Heart right ventricle (tissue), 16 donors: ENCODE data around the gene CPXM2. TPM values are rescaled to one million over a fixed set of nuclear protein-coding genes. Genes with fewer than 3 reads are reported as not detected.

Source experiments
- ATAC-seq, 8 donors: fragments of 200-7000 bp; cut with Tn5 transposase; one replicate each; pipeline ENCODE4 v1.9.1; 2020; ENCODE audit warnings: mild to moderate bottlenecking in 8 of 8, moderate library complexity in 8 of 8, moderate number of reproducible peaks in 1 of 8
- DNase-seq, 2 donors: peaks; one replicate each; pipeline ENCODE4 v3.0.0-alpha.2; 2020
- H3K27ac ChIP-seq, 10 donors: fragments of 200-600 bp; sonication (generic) in 2 of 10; one replicate each; pipeline versions ENCODE4 v1.5.0 to v1.8.0; 2020 to 2022; ENCODE audit warnings: mild to moderate bottlenecking in 3 of 10
- H3K27me3 ChIP-seq, 7 donors: fragments of 200-600 bp; one replicate each; pipeline ENCODE4 v1.8.0; 2021 to 2022; ENCODE audit warnings: mild to moderate bottlenecking in 2 of 7
- H3K36me3 ChIP-seq, 9 donors: fragments of 200-600 bp; sonication (generic) in 1 of 9; one replicate each; pipeline versions ENCODE4 v1.5.0 to v1.8.0; 2020 to 2022; ENCODE audit warnings: mild to moderate bottlenecking in 2 of 9
- H3K4me1 ChIP-seq, 9 donors: fragments of 200-600 bp; sonication (generic) in 1 of 9; one replicate each; pipeline versions ENCODE4 v1.5.0 to v1.8.0; 2020 to 2022; ENCODE audit warnings: mild to moderate bottlenecking in 4 of 9
- H3K4me3 ChIP-seq, 10 donors: fragments of 200-600 bp; sonication (generic) in 2 of 10; one replicate each; pipeline versions ENCODE4 v1.5.0 to v1.8.0; 2020 to 2022; ENCODE audit warnings: mild to moderate bottlenecking in 7 of 10, moderate library complexity in 2 of 10
- H3K9me3 ChIP-seq, 11 donors: fragments of 200-600 bp in 10 of 11; sonication (generic) in 2 of 11; one replicate each; pipeline versions ENCODE4 v1.5.0 to v1.8.0; 2013 to 2022; ENCODE audit warnings: mild to moderate bottlenecking in 2 of 11, control low read depth in 1 of 11, moderate library complexity in 1 of 11
- CTCF ChIP-seq, 9 donors: fragments of 200-600 bp; sonication (generic) in 2 of 9; IDR thresholded peaks; one replicate each; pipeline versions ENCODE4 v1.5.0 to v1.8.0; 2021 to 2022; ENCODE audit warnings: antibody characterized with exemption in 9 of 9, mild to moderate bottlenecking in 5 of 9, moderate library complexity in 1 of 9
- WGBS, 2 donors: extraction: QIAGEN DNeasy Blood & Tissue Kit; methylation state at CpG; one replicate each; pipeline ENCODE4 v1.1.7; 2013; ENCODE audit warnings: inconsistent platforms in 1 of 2; 5-methylcytosine and 5-hydroxymethylcytosine counted together
- intact Hi-C, 10 donors: fragments of 100-400 bp; cut with DNase I; formaldehyde crosslinking; loops; one replicate each; pipeline versions ENCODE4 v1.11.1 to v1.14.2; 2022
- polyA plus RNA-seq, 2 donors: library from polyadenylated mRNA; stranded (reverse); fragments of 200-250 nt; gene quantifications; one replicate each; pipeline ENCODE4 v1.2.3, GENCODE V29; 2013
- total RNA-seq, 10 donors: library from RNA; stranded (reverse); fragmentation: NEBNext Ultra II Directional in 3 of 10; extraction: Animal tissue kit (Norgen Biotek cat#: 25700) in 3 of 10; gene quantifications; one replicate each; pipeline versions ENCODE4 v1.2.1 to v1.2.4, GENCODE V29; 2021 to 2023
- donor health status: Arrhythmogenic right ventricular cardiomyopathy.
- donor health status: ischemic (EF 13 %, LVEDD 7.1; RV severe dilation, severe dysfunction).
- donor health status: healthy with polysubstance abuse.
- donor health status: DM: no; HTN: yes; CAD: no.
- donor health status: DM: no; HTN: no; CAD: no.
- donor health status: ischemic (EF 25% LVEDD 6.9; RV normal size, moderate dysfunction).
- donor health status: ischemic (EF 25% LVEDD 5.7; RV mildly dilated, moderate dysfunction).
- donor health status: healthy.
- donor health status: DM: yes; HTN: yes; CAD: no.
- donor health status: Ischemic cardiomyopathy.
- donor health status: ischemic (EF 35%, LVEDD 5.7; RV mildly dilated, moderate dysfunction).
- donor health status: nonischemic (EF 11% LVEDD 7.7; RV severe dilation, severe dysfunction).
- donor health status: DM: yes; HTN: yes; CAD: no.
- donor health status: PGD.
- donor health status: ischemic (EF 29% LVEDD 5.4; RV normal size, mild dysfunction).
- donor health status: nonischemic (EF 23%, LVEDD 6.1; RV moderate dilation, normal function).

CPXM2 gene
- total and polyA plus RNA-seq, 12 donors, result 2.0 to 9.8 (median 3.8) TPM

- Histone ChIP-seq H3K27me3 (peaks cover 6 to 41% (median 29%) of the 10 kb centered on the region in 7 donors), H3K4me1 (peaks cover 0 to 6% (median 0%) of the 10 kb centered on the region in 9 donors), H3K9me3 (no peaks in the 10 kb centered on the region), H3K27ac (peak overlapping the region in 6 of 10 donors; percentile 22 to 73 (median 70)), H3K4me3 (peak overlapping the region in 8 of 10 donors; percentile 43 to 63 (median 56)), H3K36me3 (no peaks in the 10 kb centered on the region)
- no peak for TF ChIP-seq CTCF (IDR thresholded peaks at IDR 0.05)
- DNase-seq (no peak), ATAC-seq (peak in 4 of 8 donors; percentile 13 to 27 (median 20))
- intact Hi-C loops, result no loop called here
- 71 to 82% methylated on average over 8 of the region's 8 CpGs for WGBS, 2 donors
These were observed 1.4 kb downstream of the CPXM2 start for GRCh38 chr10:123890226-123890625.

- no peak for DNase-seq
- Histone ChIP-seq H3K4me3 (peak overlapping the region in 5 of 10 donors; percentile 51 to 63 (median 58)), H3K27me3 (peaks cover 6 to 41% (median 29%) of the 10 kb centered on the region in 7 donors), H3K4me1 (peaks cover 0 to 6% (median 0%) of the 10 kb centered on the region in 9 donors), H3K9me3 (no peaks in the 10 kb centered on the region), H3K27ac (peak overlapping the region in 3 of 10 donors; percentile 22 to 73 (median 71)), H3K36me3 (no peaks in the 10 kb centered on the region)
- intact Hi-C loops, result no loop called here
- ATAC-seq, result no peak
- no peak for TF ChIP-seq CTCF (IDR thresholded peaks at IDR 0.05)
- 83 to 90% methylated on average over 4 of the region's 4 CpGs for WGBS, 2 donors
These were observed 1.8 kb downstream of the CPXM2 start for GRCh38 chr10:123889821-123890220.

GRCh38 chr10:123888751-123889150 is 2.9 kb downstream of the CPXM2 start:
- H3K9me3 ChIP-seq, result no peaks in the 10 kb centered on the region
- peaks cover 6 to 43% (median 29%) of the 10 kb centered on the region in 7 donors for H3K27me3 ChIP-seq
- H3K4me1 ChIP-seq, result peaks cover 0 to 6% (median 0%) of the 10 kb centered on the region in 9 donors

GRCh38 chr10:123888256-123888655 is 3.4 kb downstream of the CPXM2 start:
- WGBS, 2 donors, result 76 to 79% methylated on average over 3 of the region's 3 CpGs
- Histone ChIP-seq H3K4me3 (no peak overlapping the region), H3K27me3 (peaks cover 6 to 43% (median 27%) of the 10 kb centered on the region in 7 donors), H3K36me3 (no peaks in the 10 kb centered on the region), H3K27ac (no peak overlapping the region), H3K9me3 (no peaks in the 10 kb centered on the region), H3K4me1 (peaks cover 0 to 6% (median 0%) of the 10 kb centered on the region in 9 donors)
- intact Hi-C loops, result no loop called here
- DNase-seq (no peak), ATAC-seq (no peak)
- TF ChIP-seq CTCF (IDR thresholded peaks at IDR 0.05), result no peak

More at GRCh38 chr10:123888751-123889150, 2.9 kb downstream of the CPXM2 start:
- DNase-seq, result no peak
- no peak for ATAC-seq
- H3K4me3 ChIP-seq, result no peak overlapping the region
- no peaks in the 10 kb centered on the region for H3K36me3 ChIP-seq
- 91 to 96% methylated on average over 5 of the region's 5 CpGs for WGBS, 2 donors
- no peak for TF ChIP-seq CTCF (IDR thresholded peaks at IDR 0.05)
- no peak overlapping the region for H3K27ac ChIP-seq
- intact Hi-C loops, result no loop called here
